Mucosa of descending colon (tissue), 3 donors: Measurements from ENCODE around the gene NECAB2. TPM values are rescaled to one million over a fixed set of nuclear protein-coding genes. Genes with fewer than 3 reads are reported as not detected.

Experiments
- ATAC-seq: fragments of 200-7000 bp; cut with Tn5 transposase; one replicate; pipeline ENCODE4 v1.9.1; 2020; ENCODE audit warnings: mild to moderate bottlenecking, moderate library complexity
- DNase-seq, 3 donors: peaks; one replicate each; pipeline ENCODE4 v3.0.0-alpha.2; 2020
- H3K36me3 ChIP-seq: fragments of 200-600 bp; one replicate; pipeline ENCODE4 v1.8.0; 2021; ENCODE audit warnings: low read depth, mild to moderate bottlenecking
- H3K4me1 ChIP-seq: fragments of 200-600 bp; one replicate; pipeline ENCODE4 v1.8.0; 2021; ENCODE audit warnings: low read depth, mild to moderate bottlenecking
- H3K4me3 ChIP-seq: fragments of 200-600 bp; one replicate; pipeline ENCODE4 v1.8.0; 2021; ENCODE audit warnings: mild to moderate bottlenecking
- H3K9me3 ChIP-seq: fragments of 200-600 bp; one replicate; pipeline ENCODE4 v1.8.0; 2021; ENCODE audit warnings: mild to moderate bottlenecking
- intact Hi-C, 2 donors: fragments of 100-400 bp; cut with DNase I in 1 of 2; cut with micrococcal nuclease in 1 of 2; formaldehyde crosslinking; loops; one replicate each; pipeline versions ENCODE4 v1.11.0 to v1.11.1; 2022; cut with DNase I, micrococcal nuclease
- total RNA-seq, 3 donors: library from RNA; stranded (reverse); fragmentation: NEBNext Ultra II Directional in 2 of 3; extraction: Animal tissue kit (Norgen Biotek cat#: 25700) in 2 of 3; gene quantifications; one replicate each; pipeline versions ENCODE4 v1.2.1 to v1.2.4, GENCODE V29; 2021 to 2023
- TF ChIP-seq, protein P1 (sequence below): fragments of 200-600 bp; IDR thresholded peaks from one replicate; pipeline ENCODE4 v1.8.0; 2022; ENCODE audit warnings: antibody characterized with exemption, mild to moderate bottlenecking
- donor health status: DM: no; HTN: no; CAD: no; lungs with moderate emphysema.
- donor health status: DM: no; HTN: no; CAD: no.
- donor health status: DM: no; HTN: yes; CAD: no.

Gene NECAB2
- total RNA-seq, 3 donors from 2014 or later, result 0.55 to 2.0 (median 0.96) TPM

DNA sequence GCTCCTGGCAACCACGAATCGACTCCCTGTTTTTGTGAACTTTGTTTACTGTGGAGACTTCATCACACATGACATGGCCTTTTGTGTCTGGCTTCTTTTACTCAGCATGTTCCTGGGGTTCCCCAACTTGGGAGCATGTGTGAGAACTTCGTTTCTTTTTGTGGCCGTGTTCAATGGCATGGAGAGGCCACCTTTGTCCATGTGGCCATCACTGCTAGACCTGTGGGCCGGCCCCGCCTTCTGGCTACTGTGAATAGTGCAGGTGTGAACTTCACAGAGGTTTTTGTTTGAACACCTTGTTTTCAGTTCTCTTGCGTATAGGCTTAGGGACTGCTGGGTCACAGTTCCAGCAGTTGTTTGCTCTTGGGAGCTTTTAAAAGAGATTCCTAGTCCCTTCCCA, 80.2 kb downstream of the NECAB2 start:
- Histone ChIP-seq H3K36me3 (no peaks in the 10 kb centered on the region), H3K9me3 (no peaks in the 10 kb centered on the region), H3K4me1 (no peaks in the 10 kb centered on the region), H3K4me3 (no peak overlapping the region)
- intact Hi-C loops, result no loop called here
- TF ChIP-seq, protein P1, sequence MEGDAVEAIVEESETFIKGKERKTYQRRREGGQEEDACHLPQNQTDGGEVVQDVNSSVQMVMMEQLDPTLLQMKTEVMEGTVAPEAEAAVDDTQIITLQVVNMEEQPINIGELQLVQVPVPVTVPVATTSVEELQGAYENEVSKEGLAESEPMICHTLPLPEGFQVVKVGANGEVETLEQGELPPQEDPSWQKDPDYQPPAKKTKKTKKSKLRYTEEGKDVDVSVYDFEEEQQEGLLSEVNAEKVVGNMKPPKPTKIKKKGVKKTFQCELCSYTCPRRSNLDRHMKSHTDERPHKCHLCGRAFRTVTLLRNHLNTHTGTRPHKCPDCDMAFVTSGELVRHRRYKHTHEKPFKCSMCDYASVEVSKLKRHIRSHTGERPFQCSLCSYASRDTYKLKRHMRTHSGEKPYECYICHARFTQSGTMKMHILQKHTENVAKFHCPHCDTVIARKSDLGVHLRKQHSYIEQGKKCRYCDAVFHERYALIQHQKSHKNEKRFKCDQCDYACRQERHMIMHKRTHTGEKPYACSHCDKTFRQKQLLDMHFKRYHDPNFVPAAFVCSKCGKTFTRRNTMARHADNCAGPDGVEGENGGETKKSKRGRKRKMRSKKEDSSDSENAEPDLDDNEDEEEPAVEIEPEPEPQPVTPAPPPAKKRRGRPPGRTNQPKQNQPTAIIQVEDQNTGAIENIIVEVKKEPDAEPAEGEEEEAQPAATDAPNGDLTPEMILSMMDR, result no peak
- DNase-seq (peak in 2 of 3 donors; percentile 23 to 27), ATAC-seq (peak; percentile 60)

DNA sequence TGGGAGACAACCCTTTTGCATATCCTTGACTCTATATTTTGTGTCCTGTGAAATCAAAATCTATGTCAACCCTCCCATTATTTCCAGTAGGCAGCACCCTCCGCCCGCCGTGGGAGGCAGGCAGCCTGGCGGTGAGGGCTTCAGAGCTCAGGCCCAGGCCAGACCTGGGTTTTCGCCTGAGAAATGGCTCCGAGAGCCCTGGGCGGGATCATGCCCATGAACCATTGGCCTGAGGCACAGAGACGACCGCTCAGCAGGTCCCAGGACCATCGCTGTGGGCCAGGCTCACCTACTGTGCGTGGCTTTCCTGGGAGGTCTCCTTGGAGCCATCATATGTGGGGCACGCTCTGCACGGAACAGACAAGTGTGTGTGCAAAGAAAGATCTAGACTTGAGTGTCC, 80.8 kb downstream of the NECAB2 start:
- intact Hi-C loops, result no loop called here
- ATAC-seq (no peak), DNase-seq (peak in 1 of 3 donors; percentile 30)
- Histone ChIP-seq H3K4me1 (no peaks in the 10 kb centered on the region), H3K4me3 (no peak overlapping the region), H3K36me3 (peaks cover 3% of the 10 kb centered on the region), H3K9me3 (no peaks in the 10 kb centered on the region)
- TF ChIP-seq, protein P1, result no peak

DNA sequence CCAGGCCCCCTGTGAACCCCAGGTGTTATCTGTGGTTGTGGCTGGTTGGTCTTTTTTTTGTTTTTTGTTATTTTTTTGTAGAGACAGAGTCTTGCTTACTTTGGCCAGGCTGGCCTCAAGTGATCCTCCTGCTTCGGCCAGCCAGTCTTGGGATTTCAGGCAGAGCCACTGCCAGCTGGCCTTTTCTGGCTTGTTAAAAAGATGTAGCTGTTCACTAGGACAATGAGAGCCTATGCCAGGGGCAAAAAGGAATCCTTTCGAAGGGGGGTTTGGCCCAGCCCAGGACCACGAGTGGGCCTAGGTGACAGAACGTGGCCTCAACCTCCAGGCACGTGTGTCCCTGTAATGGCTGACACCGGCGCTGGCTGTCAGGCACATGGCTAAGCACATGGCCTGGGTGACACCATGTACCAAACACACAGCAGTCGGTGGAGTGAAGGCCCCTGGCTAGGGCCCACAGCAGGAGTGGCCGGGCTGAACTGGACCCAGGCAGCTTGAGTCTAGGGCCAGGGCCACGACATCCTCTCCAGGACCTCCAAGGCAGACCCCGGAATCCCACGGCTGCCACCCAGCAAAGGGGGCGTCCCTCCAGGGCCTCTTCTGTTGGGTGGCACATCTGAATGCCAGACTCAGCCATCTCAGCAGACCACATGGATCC, 81.5 kb downstream of the NECAB2 start:
- H3K4me1 ChIP-seq, result no peaks in the 10 kb centered on the region
- intact Hi-C loops, result no loop called here
- ATAC-seq (no peak), DNase-seq (peak in 1 of 3 donors; percentile 32)
- no peaks in the 10 kb centered on the region for H3K9me3 ChIP-seq
- TF ChIP-seq, protein P1, result no peak
- H3K36me3 ChIP-seq, result peaks cover 9% of the 10 kb centered on the region
- H3K4me3 ChIP-seq, result no peak overlapping the region

DNA sequence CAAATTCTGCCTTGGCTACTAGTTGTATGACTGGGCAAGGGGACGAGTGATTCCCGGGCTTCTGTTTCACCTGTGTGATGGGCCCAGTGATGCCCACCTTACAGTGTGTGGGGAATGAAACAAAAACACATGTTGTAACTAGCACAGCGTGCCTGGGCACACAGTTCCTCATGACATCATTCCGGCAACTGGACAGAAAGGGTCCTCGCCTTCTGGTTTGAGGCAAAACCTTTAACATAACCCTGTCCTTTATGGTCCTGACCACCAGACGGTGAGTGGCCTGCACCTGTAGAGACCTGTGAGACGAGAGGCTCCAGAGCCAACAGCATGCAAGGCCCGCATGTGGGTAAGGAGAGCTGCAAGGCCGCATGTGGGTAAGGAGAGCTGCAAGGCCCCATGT, 82.3 kb downstream of the NECAB2 start:
- Histone ChIP-seq H3K4me1 (no peaks in the 10 kb centered on the region), H3K36me3 (peaks cover 14% of the 10 kb centered on the region), H3K9me3 (no peaks in the 10 kb centered on the region), H3K4me3 (no peak overlapping the region)
- ATAC-seq (no peak), DNase-seq (peak in 1 of 3 donors; percentile 25)
- TF ChIP-seq, protein P1, result no peak
- intact Hi-C loops, result no loop called here

DNA sequence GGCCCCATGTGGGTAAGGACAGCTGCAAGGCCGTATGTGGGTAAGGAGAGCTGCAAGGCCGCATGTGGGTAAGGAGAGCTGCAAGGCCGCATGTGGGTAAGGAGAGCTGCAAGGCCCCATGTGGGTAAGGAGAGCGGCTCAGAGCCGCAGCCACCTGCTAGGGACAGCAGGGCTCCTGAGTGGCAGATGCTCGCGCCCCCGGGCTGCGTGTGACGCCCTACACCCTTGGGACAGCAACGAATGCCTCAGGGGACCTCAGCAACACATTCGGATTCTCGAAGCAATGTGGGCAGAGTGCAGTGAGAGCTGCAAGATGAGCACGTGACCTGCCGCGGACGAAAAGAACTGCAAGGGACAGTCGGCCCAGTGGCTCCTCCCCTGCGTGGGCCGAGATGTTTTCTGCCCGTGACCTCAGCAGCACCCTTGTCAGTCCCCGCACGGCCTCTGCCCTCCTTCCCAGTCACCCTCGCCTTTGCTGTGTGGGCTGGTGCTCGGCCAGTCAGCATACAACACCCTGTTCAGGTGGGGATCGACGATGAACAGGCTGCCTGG, 84.1 kb downstream of the NECAB2 start:
- peaks cover 18% of the 10 kb centered on the region for H3K36me3 ChIP-seq
- intact Hi-C loops, result no loop called here
- DNase-seq (peak in 1 of 3 donors; percentile 22), ATAC-seq (no peak)
- TF ChIP-seq, protein P1, result no peak
- H3K9me3 ChIP-seq, result no peaks in the 10 kb centered on the region
- H3K4me1 ChIP-seq, result no peaks in the 10 kb centered on the region
- no peak overlapping the region for H3K4me3 ChIP-seq

Other genes with a start within 250 kb of the NECAB2 start
- 10 to 100 TPM; 76.9 to 89.2 (median 78.9) TPM for gene HSBP1, start 160.3 kb upstream of the NECAB2 start, total RNA-seq
- gene MLYCD, start 69.1 kb upstream of the NECAB2 start, total RNA-seq, result 10 to 100 TPM in 2 of 3 donors, 1 to 10 TPM in 1; 9.0 to 13.9 (median 12.2) TPM
- gene OSGIN1, start 15.0 kb upstream of the NECAB2 start, total RNA-seq, result 10 to 100 TPM; 11.6 to 15.9 (median 12.2) TPM
- gene SLC38A8, start 74.6 kb downstream of the NECAB2 start, total RNA-seq, result not detected
- 10 to 100 TPM; 66.1 to 97.0 (median 93.4) TPM for gene MBTPS1, start 148.7 kb downstream of the NECAB2 start, total RNA-seq
- 10 to 100 TPM in 2 of 3 donors, 1 to 10 TPM in 1; 7.2 to 21.3 (median 11.0) TPM for gene HSDL1, start 176.9 kb downstream of the NECAB2 start, total RNA-seq
- gene DNAAF1, start 177.1 kb downstream of the NECAB2 start, total RNA-seq, result under 1 TPM in 1 of 3 donors, not detected in 2; 0.95 TPM
- gene TAF1C, start 218.8 kb downstream of the NECAB2 start, total RNA-seq, result 10 to 100 TPM; 35.0 to 49.7 (median 42.2) TPM
- gene ADAD2, start 222.9 kb downstream of the NECAB2 start, total RNA-seq, result under 1 TPM; 0.14 to 0.41 (median 0.26) TPM